Hepatocyte (in vitro differentiated cells): ENCODE measurements around the gene RANBP3L.

ENCODE experiments used
- EZH2 ChIP-seq: fragments of 200-600 bp; sonication (generic); IDR thresholded peaks from 2 replicates; pipeline ENCODE4 v1.6.1; 2016; ENCODE audit warnings: antibody characterized with exemption, mild to moderate bottlenecking, borderline replicate concordance
- EZH2phosphoT487 ChIP-seq: fragments of 200-600 bp; sonication (generic); IDR thresholded peaks from one replicate; pipeline ENCODE4 v1.6.1; 2018; ENCODE audit warnings: antibody characterized with exemption, mild to moderate bottlenecking, low read depth, moderate library complexity; ENCODE audit not compliant: unreplicated experiment, severe bottlenecking
- TF ChIP-seq, protein P1 (sequence below): fragments of 200-600 bp; sonication (generic); IDR thresholded peaks from 2 replicates; pipeline ENCODE4 v1.5.1; 2016; ENCODE audit warnings: antibody characterized with exemption, mild to moderate bottlenecking; ENCODE audit not compliant: poor library complexity

DNA sequence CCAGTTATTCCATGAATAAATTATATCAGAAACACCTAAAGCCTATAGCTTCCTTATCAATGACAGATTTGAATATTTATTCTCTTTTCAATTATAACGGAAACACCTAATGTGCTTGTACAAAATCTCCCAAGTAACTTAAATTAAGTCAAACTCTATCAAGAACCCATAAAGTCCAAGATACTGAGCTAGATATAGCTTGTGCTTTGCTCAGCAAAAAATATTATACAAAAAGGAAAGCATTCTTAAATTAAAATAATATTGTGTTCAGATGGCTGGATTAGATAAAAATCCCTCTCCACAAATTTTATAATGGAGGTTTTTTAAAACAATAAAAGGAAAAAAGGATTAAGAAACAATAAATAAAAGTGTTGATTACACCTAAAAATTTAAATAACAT lies 83.7 kb downstream of the RANBP3L start:
- TF ChIP-seq, protein P1, sequence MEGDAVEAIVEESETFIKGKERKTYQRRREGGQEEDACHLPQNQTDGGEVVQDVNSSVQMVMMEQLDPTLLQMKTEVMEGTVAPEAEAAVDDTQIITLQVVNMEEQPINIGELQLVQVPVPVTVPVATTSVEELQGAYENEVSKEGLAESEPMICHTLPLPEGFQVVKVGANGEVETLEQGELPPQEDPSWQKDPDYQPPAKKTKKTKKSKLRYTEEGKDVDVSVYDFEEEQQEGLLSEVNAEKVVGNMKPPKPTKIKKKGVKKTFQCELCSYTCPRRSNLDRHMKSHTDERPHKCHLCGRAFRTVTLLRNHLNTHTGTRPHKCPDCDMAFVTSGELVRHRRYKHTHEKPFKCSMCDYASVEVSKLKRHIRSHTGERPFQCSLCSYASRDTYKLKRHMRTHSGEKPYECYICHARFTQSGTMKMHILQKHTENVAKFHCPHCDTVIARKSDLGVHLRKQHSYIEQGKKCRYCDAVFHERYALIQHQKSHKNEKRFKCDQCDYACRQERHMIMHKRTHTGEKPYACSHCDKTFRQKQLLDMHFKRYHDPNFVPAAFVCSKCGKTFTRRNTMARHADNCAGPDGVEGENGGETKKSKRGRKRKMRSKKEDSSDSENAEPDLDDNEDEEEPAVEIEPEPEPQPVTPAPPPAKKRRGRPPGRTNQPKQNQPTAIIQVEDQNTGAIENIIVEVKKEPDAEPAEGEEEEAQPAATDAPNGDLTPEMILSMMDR, result no peak
- TF ChIP-seq EZH2 (no peak), EZH2phosphoT487 (no peak)
